Liver (tissue), 9 donors: ENCODE measurements around the gene LPAR2. TPM values are rescaled to one million over a fixed set of nuclear protein-coding genes. Genes with fewer than 3 reads are reported as not detected.

Experiments used
- DNase-seq: peaks from one replicate; pipeline ENCODE4 v3.0.0-alpha.2; 2017; ENCODE audit warnings: low spot score
- H3K27ac ChIP-seq, 2 donors: one replicate each; pipeline ENCODE4 v1.7.0; 2013; ENCODE audit warnings: inconsistent platforms in 2 of 2, low read length in 2 of 2, control low read depth in 1 of 2, low read depth in 1 of 2, mild to moderate bottlenecking in 1 of 2
- H3K27me3 ChIP-seq, 4 donors: one replicate each; pipeline versions ENCODE4 v1.6.1 to v1.7.0; 2013; ENCODE audit warnings: low read length in 3 of 4, inconsistent platforms in 1 of 4, mild to moderate bottlenecking in 1 of 4, moderate library complexity in 1 of 4; ENCODE audit not compliant: control insufficient read depth in 4 of 4, insufficient read depth in 4 of 4
- H3K36me3 ChIP-seq, 4 donors: one replicate each; pipeline versions ENCODE4 v1.6.1 to v1.7.0; 2013; ENCODE audit warnings: low read length in 3 of 4, mild to moderate bottlenecking in 3 of 4, low read depth in 1 of 4, moderate library complexity in 1 of 4; ENCODE audit not compliant: control insufficient read depth in 4 of 4, insufficient read depth in 3 of 4
- H3K4me1 ChIP-seq, 4 donors: one replicate each; pipeline versions ENCODE4 v1.6.1 to v1.7.0; 2013; ENCODE audit warnings: low read length in 3 of 4, mild to moderate bottlenecking in 3 of 4, moderate library complexity in 1 of 4; ENCODE audit not compliant: control insufficient read depth in 4 of 4, insufficient read depth in 4 of 4
- H3K4me3 ChIP-seq, 3 donors: one replicate each; pipeline versions ENCODE4 v1.6.1 to v1.7.0; 2013; ENCODE audit warnings: low read length in 3 of 3, control low read depth in 1 of 3, low read depth in 1 of 3, mild to moderate bottlenecking in 1 of 3
- H3K9ac ChIP-seq, 2 donors: one replicate each; pipeline ENCODE4 v1.7.0; 2013; ENCODE audit warnings: low read length in 2 of 2, mild to moderate bottlenecking in 2 of 2, moderate library complexity in 2 of 2, control low read depth in 1 of 2, low read depth in 1 of 2
- H3K9me3 ChIP-seq, 4 donors: one replicate each; pipeline versions ENCODE4 v1.6.1 to v1.7.0; 2013; ENCODE audit warnings: low read length in 3 of 4; ENCODE audit not compliant: control insufficient read depth in 4 of 4
- ATF3 ChIP-seq: IDR thresholded peaks from 2 replicates; pipeline ENCODE4 v1.6.1; 2016; ENCODE audit warnings: antibody characterized with exemption
- CTCF ChIP-seq: fragments of 150-350 bp; IDR thresholded peaks from 2 replicates; pipeline ENCODE4 v1.5.1; 2017; ENCODE audit warnings: improper control_type of control experiment, low read depth, low read length; ENCODE audit not compliant: missing input control
- EGR1 ChIP-seq, 2 donors: IDR thresholded peaks; 2 replicates each; pipeline ENCODE4 v1.6.1; 2016 to 2018; ENCODE audit warnings: antibody characterized with exemption in 2 of 2, low read depth in 2 of 2
- FOXA1 ChIP-seq: IDR thresholded peaks from 2 replicates; pipeline ENCODE4 v1.6.1; 2016; ENCODE audit warnings: antibody characterized with exemption
- FOXA2 ChIP-seq: IDR thresholded peaks from 2 replicates; pipeline ENCODE4 v1.6.1; 2016; ENCODE audit warnings: antibody characterized with exemption
- GABPA ChIP-seq, 2 donors: IDR thresholded peaks in 1 of 2; conservative IDR thresholded peaks in 1 of 2; 2 replicates each; pipeline ENCODE4 v1.6.1; 2016; ENCODE audit warnings: antibody characterized with exemption in 2 of 2, mild to moderate bottlenecking in 1 of 2, moderate library complexity in 1 of 2
- HNF4G ChIP-seq: IDR thresholded peaks from 2 replicates; pipeline ENCODE4 v1.6.1; 2016; ENCODE audit warnings: antibody characterized with exemption
- JUND ChIP-seq, 2 donors: IDR thresholded peaks; 2 replicates each; pipeline ENCODE4 v1.6.1; 2016; ENCODE audit warnings: antibody characterized with exemption in 2 of 2
- MAX ChIP-seq: IDR thresholded peaks from 2 replicates; pipeline ENCODE4 v1.6.1; 2016; ENCODE audit warnings: antibody characterized with exemption
- NR2F2 ChIP-seq: IDR thresholded peaks from 2 replicates; pipeline ENCODE4 v1.6.1; 2016; ENCODE audit warnings: antibody characterized with exemption
- RAD21 ChIP-seq, 2 donors: IDR thresholded peaks; 2 replicates each; pipeline ENCODE4 v1.6.1; 2016; ENCODE audit warnings: antibody characterized with exemption in 2 of 2, mild to moderate bottlenecking in 2 of 2
- REST ChIP-seq: IDR thresholded peaks from 2 replicates; pipeline ENCODE4 v1.6.1; 2016; ENCODE audit warnings: antibody characterized with exemption, mild to moderate bottlenecking
- RXRA ChIP-seq, 2 donors: IDR thresholded peaks; 2 replicates each; pipeline ENCODE4 v1.6.1; 2017 to 2018; ENCODE audit warnings: antibody characterized with exemption in 2 of 2, mild to moderate bottlenecking in 1 of 2
- TAF1 ChIP-seq: conservative IDR thresholded peaks from 2 replicates; pipeline ENCODE4 v1.6.1; 2016; ENCODE audit warnings: antibody characterized with exemption, mild to moderate bottlenecking
- YY1 ChIP-seq: IDR thresholded peaks from 2 replicates; pipeline ENCODE4 v1.6.1; 2016; ENCODE audit warnings: antibody characterized with exemption, mild to moderate bottlenecking
- ZBTB33 ChIP-seq: IDR thresholded peaks from 2 replicates; pipeline ENCODE4 v1.6.1; 2016; ENCODE audit warnings: antibody characterized with exemption
- WGBS: extraction: QIAGEN DNeasy Blood & Tissue Kit; methylation state at CpG from one replicate; pipeline ENCODE4 v1.1.7; 2013; 5-methylcytosine and 5-hydroxymethylcytosine counted together
- polyA plus RNA-seq, 2 donors: library from polyadenylated mRNA; stranded (reverse) in 1 of 2; unstranded in 1 of 2; fragments of 200-250 nt in 1 of 2; fragments of >200 nt in 1 of 2; fragmentation: Nextera tagmentation in 1 of 2; extraction: Ambion mirVana in 1 of 2; gene quantifications; one replicate each; pipeline versions ENCODE4 v1.2.1 to v1.2.3, GENCODE V29; 2013 to 2015
- total RNA-seq, 2 donors: library from RNA; depleted of rRNA; stranded (reverse); fragments of >200 nt; gene quantifications; one replicate each; pipeline ENCODE4 v1.2.3, GENCODE V29; 2014
- donor health status: healthy.
- donor health status: healthy.
- donor health status: healthy.
- donor health status: healthy.
- donor health status: healthy.

LPAR2 gene
- total and polyA plus RNA-seq, 4 donors = 1.0 to 3.4 (median 1.2) TPM

GRCh38 chr19:19623383-19623782 lies 4.6 kb downstream of the LPAR2 start:
- H3K9ac ChIP-seq = no peak overlapping the region
- no peaks in the 10 kb centered on the region for H3K27me3 ChIP-seq
- TF ChIP-seq FOXA2 (no peak), RAD21 (IDR thresholded peaks at IDR 0.05) (no peak), TAF1 (no peak), REST (no peak), MAX (no peak), GABPA (IDR thresholded peaks at IDR 0.05 in 1 of 2, conservative IDR thresholded peaks at IDR 0.05 in 1 of 2) (no peak), ZBTB33 (no peak), FOXA1 (no peak), RXRA (IDR thresholded peaks at IDR 0.05) (no peak), HNF4G (no peak), JUND (IDR thresholded peaks at IDR 0.05) (no peak), NR2F2 (no peak), CTCF (no peak), EGR1 (IDR thresholded peaks at IDR 0.05; ENCODE audit: low read depth in 2 of 2) (no peak), ATF3 (no peak)
- H3K4me3 ChIP-seq = no peak overlapping the region
- no peak overlapping the region for H3K27ac ChIP-seq
- no peak for DNase-seq
- peaks cover 0 to 4% (median 0%) of the 10 kb centered on the region in 4 donors for H3K9me3 ChIP-seq
- H3K4me1 ChIP-seq = peaks cover 0 to 7% (median 2%) of the 10 kb centered on the region in 4 donors
- no peaks in the 10 kb centered on the region for H3K36me3 ChIP-seq
- 83% methylated on average over 5 of the region's 5 CpGs for WGBS

GRCh38 chr19:19619849-19620210 lies 8.2 kb downstream of the LPAR2 start:
- no peaks in the 10 kb centered on the region for H3K27me3 ChIP-seq
- H3K4me1 ChIP-seq = no peaks in the 10 kb centered on the region
- WGBS = 76% methylated on average over 7 of the region's 7 CpGs
- H3K9ac ChIP-seq = no peak overlapping the region
- no peak overlapping the region for H3K27ac ChIP-seq
- no peak for DNase-seq
- H3K9me3 ChIP-seq = peaks cover 0 to 8% (median 0%) of the 10 kb centered on the region in 4 donors
- H3K36me3 ChIP-seq = no peaks in the 10 kb centered on the region
- no peak overlapping the region for H3K4me3 ChIP-seq
- TF ChIP-seq JUND (IDR thresholded peaks at IDR 0.05) (no peak), FOXA2 (no peak), ATF3 (no peak), RAD21 (IDR thresholded peaks at IDR 0.05) (no peak), RXRA (IDR thresholded peaks at IDR 0.05) (no peak), TAF1 (no peak), NR2F2 (no peak), EGR1 (IDR thresholded peaks at IDR 0.05; ENCODE audit: low read depth in 2 of 2) (no peak), HNF4G (no peak), YY1 (no peak), FOXA1 (no peak), MAX (no peak), REST (no peak), CTCF (no peak), GABPA (IDR thresholded peaks at IDR 0.05 in 1 of 2, conservative IDR thresholded peaks at IDR 0.05 in 1 of 2) (no peak)
